AG04450 (cell line): Measurements from ENCODE around the gene IRAG1. TPM values are rescaled to one million over a fixed set of nuclear protein-coding genes. Genes with fewer than 3 reads are reported as not detected.

Source experiments
- CTCF ChIA-PET: fragments of 300-600, 350-600 bp; formaldehyde crosslinking; extraction: SDS; loops from one replicate; lab custom pipeline; 2022; ENCODE audit warnings: antibody characterized with exemption, inconsistent platforms; lab: Charles Lee
- POLR2A ChIA-PET: fragments of 350-600 bp; formaldehyde crosslinking; extraction: SDS; loops from one replicate; lab custom pipeline; 2021; ENCODE audit warnings: antibody characterized with exemption, inconsistent platforms; lab: Yijun Ruan, JAX
- DNase-seq: peaks from one replicate; pipeline ENCODE4 v3.0.0-alpha.2; 2011; ENCODE audit warnings: low read depth, low spot score
- H3K27ac ChIP-seq: one replicate; pipeline ENCODE4 v1.5.1; 2012; ENCODE audit warnings: low read depth, low read length, control low read depth
- H3K27me3 ChIP-seq: one replicate; pipeline ENCODE4 v1.6.0; 2012; ENCODE audit warnings: low read length; ENCODE audit not compliant: control insufficient read depth, insufficient read depth
- H3K4me3 ChIP-seq: 2 replicates; pipeline ENCODE4 v1.5.1; 2011; ENCODE audit warnings: mild to moderate bottlenecking, low read depth, low read length, control low read depth
- H3K9me3 ChIP-seq: 2 replicates; pipeline ENCODE4 v1.5.1; 2012; ENCODE audit warnings: low read length; ENCODE audit not compliant: control insufficient read depth, insufficient read depth
- polyA minus RNA-seq: library from RNA; depleted of rRNA, polyadenylated mRNA; stranded (reverse); fragments of >200 nt; gene quantifications from 2 replicates; pipeline ENCODE4 v1.2.3, GENCODE V29; 2011; rRNA and poly(A)+ RNA removed
- polyA plus RNA-seq: library from polyadenylated mRNA; depleted of rRNA; stranded (reverse); fragments of >200 nt; gene quantifications from 2 replicates; pipeline ENCODE4 v1.2.3, GENCODE V29; 2011; rRNA removed
- TF ChIP-seq, protein P1 (sequence below): IDR thresholded peaks from 2 replicates; pipeline ENCODE4 v1.5.1; 2011; ENCODE audit warnings: low read depth, low read length, control low read depth, inconsistent platforms

IRAG1 gene
- polyA plus RNA-seq (56.6 and 60.3 TPM in 2 replicates), polyA minus RNA-seq (65.7 and 70.3 TPM in 2 replicates)

DNA sequence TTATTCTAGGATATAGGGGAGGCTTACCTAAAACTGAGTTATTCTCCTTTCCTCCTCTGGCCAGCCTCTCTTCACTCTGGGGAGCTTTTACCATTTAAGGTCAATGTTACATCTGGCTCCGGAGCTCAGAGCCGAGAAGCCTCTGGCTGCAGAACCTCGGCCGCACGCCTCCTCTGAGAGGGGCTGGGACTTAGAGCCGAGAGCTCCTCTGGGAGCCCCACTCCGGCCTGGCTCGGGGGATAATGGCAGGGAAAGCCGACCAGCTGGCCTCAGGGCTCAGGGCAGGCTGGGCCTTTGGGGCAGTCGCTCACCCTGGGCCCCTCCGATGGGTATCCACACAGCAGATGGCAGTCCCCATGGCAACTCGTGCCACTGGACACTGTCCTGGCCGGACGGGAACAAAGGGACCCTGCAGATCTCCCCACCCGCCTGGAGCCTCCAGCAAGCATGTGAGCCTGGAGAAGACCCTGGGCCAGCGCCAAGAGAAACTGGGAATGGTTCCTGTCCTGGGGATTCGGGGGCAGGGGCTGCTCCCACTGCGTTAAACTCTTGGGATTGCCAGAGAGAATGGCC lies at the start of gene IRAG1:
Gene IRAG1 (minus strand): TSS at position 247 of the 573 bp plus-strand sequence. CDS start 153 bp downstream, at position 94.
- Histone ChIP-seq H3K9me3 (no peaks in the 10 kb centered on the region), H3K4me3 (peak within 1 kb of the TSS; percentile 78), H3K27me3 (no peaks in the 10 kb centered on the region), H3K27ac (peak within 1 kb of the TSS; percentile 98)
- CTCF ChIA-PET = interaction anchor here (0.8 to 1.9 kb wide), 5 partner anchors 16 to 289 kb away, joined by 3 to 9 read pairs (median 3); no protein-coding TSS in a partner anchor
- POLR2A ChIA-PET = interaction anchor here (0.9 to 2.6 kb wide), 18 partner anchors 11 to 386 kb away, joined by 3 to 26 read pairs (median 5); partner anchors contain the start of gene EIF4G2
- TF ChIP-seq, protein P1, sequence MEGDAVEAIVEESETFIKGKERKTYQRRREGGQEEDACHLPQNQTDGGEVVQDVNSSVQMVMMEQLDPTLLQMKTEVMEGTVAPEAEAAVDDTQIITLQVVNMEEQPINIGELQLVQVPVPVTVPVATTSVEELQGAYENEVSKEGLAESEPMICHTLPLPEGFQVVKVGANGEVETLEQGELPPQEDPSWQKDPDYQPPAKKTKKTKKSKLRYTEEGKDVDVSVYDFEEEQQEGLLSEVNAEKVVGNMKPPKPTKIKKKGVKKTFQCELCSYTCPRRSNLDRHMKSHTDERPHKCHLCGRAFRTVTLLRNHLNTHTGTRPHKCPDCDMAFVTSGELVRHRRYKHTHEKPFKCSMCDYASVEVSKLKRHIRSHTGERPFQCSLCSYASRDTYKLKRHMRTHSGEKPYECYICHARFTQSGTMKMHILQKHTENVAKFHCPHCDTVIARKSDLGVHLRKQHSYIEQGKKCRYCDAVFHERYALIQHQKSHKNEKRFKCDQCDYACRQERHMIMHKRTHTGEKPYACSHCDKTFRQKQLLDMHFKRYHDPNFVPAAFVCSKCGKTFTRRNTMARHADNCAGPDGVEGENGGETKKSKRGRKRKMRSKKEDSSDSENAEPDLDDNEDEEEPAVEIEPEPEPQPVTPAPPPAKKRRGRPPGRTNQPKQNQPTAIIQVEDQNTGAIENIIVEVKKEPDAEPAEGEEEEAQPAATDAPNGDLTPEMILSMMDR = no peak
- DNase-seq = peak; percentile 69

GRCh38 chr11:10742460-10743208 lies 49.1 kb upstream of the IRAG1 start:
- Histone ChIP-seq H3K4me3 (no peak overlapping the region), H3K9me3 (no peaks in the 10 kb centered on the region), H3K27me3 (no peaks in the 10 kb centered on the region), H3K27ac (no peak overlapping the region)
- no peak for DNase-seq
- CTCF ChIA-PET = no interaction called here
- POLR2A ChIA-PET = no interaction called here
- TF ChIP-seq, protein P1 = no peak

GRCh38 chr11:10735481-10736475 lies 42.2 kb upstream of the IRAG1 start:
- H3K27ac ChIP-seq = peak overlapping the region; percentile 88
- TF ChIP-seq, protein P1 = peak; percentile 99
- H3K9me3 ChIP-seq = peaks cover 11% of the 10 kb centered on the region
- ChIA-PET CTCF (interaction anchor here (0.5 to 3.9 kb wide), 25 partner anchors 12 to 476 kb away, joined by 3 to 27 read pairs (median 3); partner anchors contain the start of gene RNF141), POLR2A (interaction anchor here (0.5 to 0.7 kb wide), 2 partner anchors 69 to 281 kb away, joined by 3 to 4 read pairs; partner anchors contain the start of gene AMPD3)
- H3K27me3 ChIP-seq = no peaks in the 10 kb centered on the region
- peak; percentile 96 for DNase-seq
- H3K4me3 ChIP-seq = peak overlapping the region; percentile 43

DNA sequence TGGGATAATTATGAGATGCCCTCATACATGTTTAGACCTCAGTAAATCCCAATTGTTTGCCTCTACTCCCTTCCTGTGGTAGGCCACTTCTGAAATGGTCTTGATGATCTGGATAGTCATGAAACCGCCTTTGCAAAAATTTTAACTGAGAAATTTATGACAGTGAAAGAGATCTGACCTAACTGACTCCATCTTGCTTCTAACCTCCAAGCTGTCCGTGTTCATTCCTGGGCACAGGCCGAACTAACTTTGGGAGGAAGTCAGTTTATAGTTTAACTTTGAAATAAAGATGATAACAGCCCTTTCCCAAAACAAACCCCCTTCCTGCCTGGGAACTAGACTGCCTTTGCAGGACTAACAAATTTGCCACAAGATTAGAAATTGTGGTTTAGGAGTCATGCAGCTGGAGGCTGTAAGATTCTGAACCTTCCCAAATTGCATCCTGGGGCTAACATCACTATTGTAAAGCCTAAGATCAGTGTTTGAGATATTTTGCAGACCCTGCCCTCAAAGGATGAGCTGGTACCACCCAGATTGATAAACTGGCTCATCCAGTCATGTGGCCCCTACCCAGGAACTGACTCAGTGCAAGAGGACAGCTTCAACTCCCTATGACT lies 37.6 kb upstream of the IRAG1 start:
- peaks cover 11% of the 10 kb centered on the region for H3K9me3 ChIP-seq
- ChIA-PET POLR2A (no interaction called here), CTCF (interaction anchor here (1.3 kb wide), 1 partner anchor 325 kb away, joined by 5 read pairs; no protein-coding TSS in a partner anchor)
- no peak for DNase-seq
- no peaks in the 10 kb centered on the region for H3K27me3 ChIP-seq
- TF ChIP-seq, protein P1 = no peak
- H3K4me3 ChIP-seq = no peak overlapping the region
- H3K27ac ChIP-seq = no peak overlapping the region
